Skeletal muscle cell (primary cell): ENCODE data around the gene PDZRN3.

Source experiments
- DNase-seq: peaks from one replicate; pipeline ENCODE4 v3.0.0-alpha.2; 2010; ENCODE audit warnings: low read depth
- H3K4me3 ChIP-seq: 2 replicates; pipeline ENCODE4 v1.5.1; 2011; ENCODE audit warnings: low read depth, mild to moderate bottlenecking, control low read depth, low read length, moderate library complexity

Gene PDZRN3

GRCh38 chr3:73504852-73505251 is 119.9 kb downstream of the PDZRN3 start:
- H3K4me3 ChIP-seq, result no peak overlapping the region
- DNase-seq, result no peak

GRCh38 chr3:73504239-73504638 is 120.5 kb downstream of the PDZRN3 start:
- no peak for DNase-seq
- H3K4me3 ChIP-seq, result no peak overlapping the region

- H3K4me3 ChIP-seq, result peak overlapping the region; percentile 1
- DNase-seq, result no peak
Measured at GRCh38 chr3:73503781-73504180, 121.0 kb downstream of the PDZRN3 start.

GRCh38 chr3:73502609-73503583 is 121.8 kb downstream of the PDZRN3 start:
- DNase-seq, result peak; percentile 71
- H3K4me3 ChIP-seq, result no peak overlapping the region

GRCh38 chr3:73500321-73500720 is 124.4 kb downstream of the PDZRN3 start:
- H3K4me3 ChIP-seq, result no peak overlapping the region
- no peak for DNase-seq

GRCh38 chr3:73499787-73500186 is 125.0 kb downstream of the PDZRN3 start:
- H3K4me3 ChIP-seq, result no peak overlapping the region
- no peak for DNase-seq

- no peak for DNase-seq
- H3K4me3 ChIP-seq, result no peak overlapping the region
Measured at GRCh38 chr3:73498764-73499622, 125.7 kb downstream of the PDZRN3 start.

- no peak overlapping the region for H3K4me3 ChIP-seq
- no peak for DNase-seq
Measured at GRCh38 chr3:73497646-73498406, 126.9 kb downstream of the PDZRN3 start.

- no peak for DNase-seq
Measured at GRCh38 chr3:73493543-73494308, 131.0 kb downstream of the PDZRN3 start.

GRCh38 chr3:73492186-73492585 is 132.6 kb downstream of the PDZRN3 start:
- H3K4me3 ChIP-seq, result no peak overlapping the region
- DNase-seq, result no peak

More at GRCh38 chr3:73493543-73494308, 131.0 kb downstream of the PDZRN3 start:
- H3K4me3 ChIP-seq, result no peak overlapping the region

GRCh38 chr3:73491287-73491662 is 133.5 kb downstream of the PDZRN3 start:
- no peak for DNase-seq

GRCh38 chr3:73490453-73491286 is 134.1 kb downstream of the PDZRN3 start:
- no peak overlapping the region for H3K4me3 ChIP-seq
- peak; percentile 84 for DNase-seq

More at GRCh38 chr3:73491287-73491662, 133.5 kb downstream of the PDZRN3 start:
- no peak overlapping the region for H3K4me3 ChIP-seq

- DNase-seq, result no peak
- no peak overlapping the region for H3K4me3 ChIP-seq
Measured at GRCh38 chr3:73485877-73486330, 138.8 kb downstream of the PDZRN3 start.

GRCh38 chr3:73484656-73485248 is 140.0 kb downstream of the PDZRN3 start:
- DNase-seq, result no peak
- H3K4me3 ChIP-seq, result no peak overlapping the region

GRCh38 chr3:73481888-73482287 is 142.9 kb downstream of the PDZRN3 start:
- DNase-seq, result no peak

GRCh38 chr3:73480187-73480672 is 144.5 kb downstream of the PDZRN3 start:
- no peak overlapping the region for H3K4me3 ChIP-seq
- DNase-seq, result no peak

More at GRCh38 chr3:73481888-73482287, 142.9 kb downstream of the PDZRN3 start:
- no peak overlapping the region for H3K4me3 ChIP-seq

- no peak for DNase-seq
Measured at GRCh38 chr3:73479325-73479724, 145.4 kb downstream of the PDZRN3 start.

More at GRCh38 chr3:73479325-73479724, 145.4 kb downstream of the PDZRN3 start:
- H3K4me3 ChIP-seq, result no peak overlapping the region
